Naive thymus-derived CD4-positive, alpha-beta T cell (primary cell): ENCODE results near the gene ZNHIT6. TPM values are rescaled to one million over a fixed set of nuclear protein-coding genes. Genes with fewer than 3 reads are reported as not detected.
A peak's percentile ranks its signal among the peaks of the same experiment; 100 is the strongest.

ENCODE experiments used
- ATAC-seq: fragments of 150-1000 bp; cut with Tn5 transposase; 2 replicates; pipeline ENCODE4 v1.10.0; 2021; ENCODE audit warnings: mild to moderate bottlenecking, moderate library complexity
- CTCF ChIA-PET: fragments of 350-600 bp; sonication (Branson Sonifier 250); formaldehyde crosslinking; loops from one replicate; lab custom pipeline; 2021; ENCODE audit warnings: antibody characterized with exemption; lab: Charles Lee
- POLR2A ChIA-PET: fragments of 350-600 bp; sonication (Branson Sonifier 250); formaldehyde crosslinking; loops from one replicate; lab custom pipeline; 2021; ENCODE audit warnings: antibody characterized with exemption, inconsistent platforms; lab: Charles Lee
- DNase-seq, 9 donors: peaks; one replicate each; pipeline versions ENCODE4 v3.0.0 to v3.0.0-alpha.2; 2020 to 2022; ENCODE audit warnings: mixed read lengths in 1 of 9
- H3K27ac ChIP-seq: one replicate; pipeline ENCODE4 v1.7.0; 2013; ENCODE audit warnings: mild to moderate bottlenecking, low read depth, low read length, moderate library complexity
- H3K27me3 ChIP-seq, 2 donors: one replicate each; pipeline ENCODE4 v1.7.0; 2013; ENCODE audit warnings: low read length in 2 of 2, mild to moderate bottlenecking in 2 of 2, moderate library complexity in 2 of 2; ENCODE audit not compliant: control insufficient read depth in 2 of 2, insufficient read depth in 2 of 2
- H3K36me3 ChIP-seq, 3 experiments: 1 replicate in 2 of 3; 2 replicates in 1 of 3; pipeline ENCODE4 v1.7.0; 2013; ENCODE audit warnings: low read length in 3 of 3, mild to moderate bottlenecking in 3 of 3, moderate library complexity in 1 of 3; ENCODE audit not compliant: insufficient read depth in 3 of 3, control insufficient read depth in 2 of 3
- H3K4me1 ChIP-seq, 2 donors: one replicate each; pipeline ENCODE4 v1.7.0; 2013; ENCODE audit warnings: low read length in 2 of 2, mild to moderate bottlenecking in 2 of 2, moderate library complexity in 1 of 2; ENCODE audit not compliant: control insufficient read depth in 2 of 2, insufficient read depth in 2 of 2
- H3K4me3 ChIP-seq: 2 replicates; pipeline ENCODE4 v1.7.0; 2013; ENCODE audit warnings: mild to moderate bottlenecking, low read length
- H3K9me3 ChIP-seq, 3 experiments: 1 replicate in 2 of 3; 2 replicates in 1 of 3; pipeline ENCODE4 v1.7.0; 2013; ENCODE audit warnings: low read length in 3 of 3; ENCODE audit not compliant: control insufficient read depth in 2 of 3
- H3K27ac Mint-ChIP-seq, 9 donors: one replicate each; pipeline ENCODE4 v1.8.0; 2020 to 2022; ENCODE audit warnings: mixed read lengths in 9 of 9, mild to moderate bottlenecking in 8 of 9, moderate library complexity in 5 of 9, inconsistent platforms in 2 of 9
- H3K27me3 Mint-ChIP-seq, 5 donors: one replicate each; pipeline ENCODE4 v1.8.0; 2021 to 2022; ENCODE audit warnings: mixed read lengths in 5 of 5, mild to moderate bottlenecking in 1 of 5
- H3K36me3 Mint-ChIP-seq, 5 donors: one replicate each; pipeline ENCODE4 v1.8.0; 2020 to 2022; ENCODE audit warnings: mixed read lengths in 5 of 5, mild to moderate bottlenecking in 3 of 5, inconsistent platforms in 1 of 5
- H3K4me1 Mint-ChIP-seq, 7 donors: one replicate each; pipeline ENCODE4 v1.8.0; 2020 to 2022; ENCODE audit warnings: mixed read lengths in 7 of 7, mild to moderate bottlenecking in 3 of 7, inconsistent platforms in 1 of 7
- H3K4me3 Mint-ChIP-seq, 10 donors: one replicate each; pipeline ENCODE4 v1.8.0; 2020 to 2022; ENCODE audit warnings: mild to moderate bottlenecking in 10 of 10, mixed read lengths in 10 of 10, moderate library complexity in 6 of 10, inconsistent platforms in 2 of 10
- H3K9me3 Mint-ChIP-seq, 11 donors: one replicate each; pipeline ENCODE4 v1.8.0; 2020 to 2022; ENCODE audit warnings: mixed read lengths in 11 of 11, mild to moderate bottlenecking in 4 of 11, inconsistent platforms in 1 of 11, moderate library complexity in 1 of 11
- intact Hi-C, 2 donors: fragments of 100-400 bp; cut with micrococcal nuclease; formaldehyde crosslinking; loops; one replicate each; pipeline ENCODE4 v1.15.1; 2023
- polyA plus RNA-seq, 2 donors: library from polyadenylated mRNA; unstranded; fragments of 300-500 nt; fragmentation: Illumina TruSeq; gene quantifications; one replicate each; pipeline ENCODE4 v1.2.3, GENCODE V29; 2021
- total RNA-seq, 6 experiments: library from RNA in 5 of 6; stranded (reverse) in 5 of 6; gene quantifications; 1 replicate in 5 of 6; 2 replicates in 1 of 6; pipeline ENCODE4 v1.2.3 and lab custom pipeline; 2021 to 2026

Gene ZNHIT6
- total RNA-seq (10 to 100 TPM; 13.8 to 22.2 (median 20.2) TPM), polyA plus RNA-seq (10 to 100 TPM; 20.5 to 22.2 TPM), total RNA-seq (lab: John Stamatoyannopoulos, UW) (26.4 reads per million, percentile 57 among the genes with 10 or more reads in this experiment)

GRCh38 chr1:85707990-85708828, at the start of gene ZNHIT6:
Gene ZNHIT6, minus strand, starts transcription at chr1:85708433. Its CDS starts 149 bp downstream, at chr1:85708284.
- peak; percentile 62 to 94 (median 89) for DNase-seq
- peak; percentile 99 for ATAC-seq
- Mint-ChIP-seq H3K36me3 (peaks cover 16 to 25% (median 21%) of the 10 kb centered on the region in 5 donors), H3K9me3 (no peaks in the 10 kb centered on the region), H3K27me3 (no peaks in the 10 kb centered on the region), H3K4me1 (peaks cover 11 to 33% (median 18%) of the 10 kb centered on the region in 7 donors), H3K27ac (no peak within 1 kb of the TSS), H3K4me3 (no peak within 1 kb of the TSS)
- intact Hi-C loops: loop anchor here (1.0 to 10.0 kb wide), 18 partner anchors 13 to 1637 kb away; partner anchors contain the start of genes BCL10 (in 2 of the 2), C1orf52 (in 2 of the 2), HS2ST1 (in 2 of the 2) and SELENOF (in 2 of the 2)
- no peaks in the 10 kb centered on the region for H3K9me3 ChIP-seq
- ChIA-PET CTCF (interaction anchor here (0.8 to 1.5 kb wide), 3 partner anchors 9 to 15 kb away, joined by 3 to 6 read pairs (median 5); no protein-coding TSS in a partner anchor), POLR2A (interaction anchor here (1.0 to 1.5 kb wide), 8 partner anchors 9 to 1564 kb away, joined by 3 to 9 read pairs (median 4); partner anchors contain the start of genes BCL10, CTBS and PRKACB)
- H3K27me3 ChIP-seq: no peaks in the 10 kb centered on the region
- H3K4me1 ChIP-seq: peaks cover 14 to 21% of the 10 kb centered on the region in 2 donors
- peak within 1 kb of the TSS; percentile 77 for H3K27ac ChIP-seq
- peaks cover 0 to 14% (median 7%) of the 10 kb centered on the region in 3 experiments for H3K36me3 ChIP-seq
- peak within 1 kb of the TSS; percentile 90 for H3K4me3 ChIP-seq

- Mint-ChIP-seq H3K4me3 (no peak overlapping the region), H3K36me3 (no peaks in the 10 kb centered on the region), H3K27me3 (peaks cover 0 to 4% (median 0%) of the 10 kb centered on the region in 5 donors), H3K9me3 (peaks cover 0 to 13% (median 6%) of the 10 kb centered on the region in 11 donors), H3K4me1 (no peaks in the 10 kb centered on the region), H3K27ac (no peak overlapping the region)
- H3K36me3 ChIP-seq: no peaks in the 10 kb centered on the region
- DNase-seq: no peak
- ChIA-PET CTCF (no interaction called here), POLR2A (no interaction called here)
- no peaks in the 10 kb centered on the region for H3K9me3 ChIP-seq
- no peak for ATAC-seq
- intact Hi-C loops: no loop called here
- H3K27me3 ChIP-seq: no peaks in the 10 kb centered on the region
- no peak overlapping the region for H3K4me3 ChIP-seq
- H3K27ac ChIP-seq: no peak overlapping the region
- H3K4me1 ChIP-seq: no peaks in the 10 kb centered on the region
These were observed 48.6 kb upstream of the ZNHIT6 start for GRCh38 chr1:85756864-85757263.

GRCh38 chr1:85748120-85748519, 39.9 kb upstream of the ZNHIT6 start:
- Mint-ChIP-seq H3K4me1 (no peaks in the 10 kb centered on the region), H3K9me3 (peaks cover 0 to 8% (median 0%) of the 10 kb centered on the region in 11 donors), H3K36me3 (no peaks in the 10 kb centered on the region), H3K27ac (no peak overlapping the region), H3K27me3 (peaks cover 0 to 8% (median 6%) of the 10 kb centered on the region in 5 donors), H3K4me3 (no peak overlapping the region)
- ChIA-PET CTCF (no interaction called here), POLR2A (no interaction called here)
- Histone ChIP-seq H3K4me3 (no peak overlapping the region), H3K27ac (no peak overlapping the region), H3K9me3 (no peaks in the 10 kb centered on the region), H3K36me3 (no peaks in the 10 kb centered on the region), H3K27me3 (no peaks in the 10 kb centered on the region), H3K4me1 (no peaks in the 10 kb centered on the region)
- ATAC-seq (no peak), DNase-seq (no peak)
- intact Hi-C loops: no loop called here

- no peaks in the 10 kb centered on the region for H3K4me1 Mint-ChIP-seq
- H3K4me3 ChIP-seq: no peak overlapping the region
- ATAC-seq: no peak
- CTCF ChIA-PET: no interaction called here
- intact Hi-C loops: no loop called here
- H3K36me3 Mint-ChIP-seq: no peaks in the 10 kb centered on the region
- DNase-seq: no peak
- no peak overlapping the region for H3K27ac ChIP-seq
- H3K4me3 Mint-ChIP-seq: no peak overlapping the region
- H3K4me1 ChIP-seq: no peaks in the 10 kb centered on the region
- H3K27me3 Mint-ChIP-seq: peaks cover 5 to 17% (median 14%) of the 10 kb centered on the region in 5 donors
- POLR2A ChIA-PET: no interaction called here
- H3K9me3 ChIP-seq: no peaks in the 10 kb centered on the region
- H3K36me3 ChIP-seq: no peaks in the 10 kb centered on the region
- H3K27me3 ChIP-seq: no peaks in the 10 kb centered on the region
- no peak overlapping the region for H3K27ac Mint-ChIP-seq
- H3K9me3 Mint-ChIP-seq: peaks cover 0 to 8% (median 0%) of the 10 kb centered on the region in 11 donors
These were observed 38.5 kb upstream of the ZNHIT6 start for GRCh38 chr1:85746777-85747176.

- H3K27ac Mint-ChIP-seq: no peak overlapping the region
These were observed 35.6 kb upstream of the ZNHIT6 start for GRCh38 chr1:85743814-85744213.

GRCh38 chr1:85734931-85735330, 26.7 kb upstream of the ZNHIT6 start:
- DNase-seq (no peak), ATAC-seq (no peak)
- no peak overlapping the region for H3K4me3 Mint-ChIP-seq
- H3K27ac Mint-ChIP-seq: no peak overlapping the region
- H3K27me3 Mint-ChIP-seq: peaks cover 0 to 17% (median 5%) of the 10 kb centered on the region in 5 donors
- Histone ChIP-seq H3K27ac (no peak overlapping the region), H3K4me3 (no peak overlapping the region), H3K27me3 (no peaks in the 10 kb centered on the region), H3K9me3 (no peaks in the 10 kb centered on the region), H3K36me3 (no peaks in the 10 kb centered on the region), H3K4me1 (no peaks in the 10 kb centered on the region)
- intact Hi-C loops: no loop called here
- CTCF ChIA-PET: no interaction called here
- no peaks in the 10 kb centered on the region for H3K36me3 Mint-ChIP-seq
- no peaks in the 10 kb centered on the region for H3K9me3 Mint-ChIP-seq
- peaks cover 0 to 2% (median 0%) of the 10 kb centered on the region in 7 donors for H3K4me1 Mint-ChIP-seq
- POLR2A ChIA-PET: no interaction called here

More at GRCh38 chr1:85743814-85744213, 35.6 kb upstream of the ZNHIT6 start:
- POLR2A ChIA-PET: no interaction called here
- Histone ChIP-seq H3K4me1 (no peaks in the 10 kb centered on the region), H3K27ac (no peak overlapping the region), H3K36me3 (no peaks in the 10 kb centered on the region), H3K9me3 (no peaks in the 10 kb centered on the region), H3K4me3 (no peak overlapping the region), H3K27me3 (no peaks in the 10 kb centered on the region)
- no peaks in the 10 kb centered on the region for H3K36me3 Mint-ChIP-seq
- no peak overlapping the region for H3K4me3 Mint-ChIP-seq
- H3K4me1 Mint-ChIP-seq: no peaks in the 10 kb centered on the region
- CTCF ChIA-PET: no interaction called here
- H3K9me3 Mint-ChIP-seq: peaks cover 0 to 8% (median 0%) of the 10 kb centered on the region in 11 donors
- H3K27me3 Mint-ChIP-seq: peaks cover 6 to 17% (median 15%) of the 10 kb centered on the region in 5 donors
- no peak for DNase-seq
- ATAC-seq: no peak
- intact Hi-C loops: no loop called here
